Measurements from ENCODE around the gene MAN1C1. TPM values are rescaled to one million over a fixed set of nuclear protein-coding genes. Genes with fewer than 3 reads are reported as not detected.

MAN1C1 gene
- total RNA-seq, 1 donor from 2014 or later: 29.1 TPM

- no peak for DNase-seq (ENCODE audit: low spot score)
- Mint-ChIP-seq H3K27me3 (ENCODE audit: unreplicated experiment) (peaks cover 4% of the 10 kb centered on the region), H3K27ac (ENCODE audit: unreplicated experiment) (peak overlapping the region; percentile 61), H3K4me3 (ENCODE audit: unreplicated experiment) (no peak overlapping the region), H3K4me1 (ENCODE audit: unreplicated experiment) (peaks cover 60% of the 10 kb centered on the region), H3K36me3 (ENCODE audit: low read depth, unreplicated experiment) (peaks cover 3% of the 10 kb centered on the region), H3K9me3 (ENCODE audit: unreplicated experiment) (no peaks in the 10 kb centered on the region)
- no peak for TF ChIP-seq CTCF (IDR thresholded peaks at IDR 0.05; ENCODE audit: unreplicated experiment)
These were observed 89.8 kb downstream of the MAN1C1 start for GRCh38 chr1:25706146-25707089.

- H3K4me1 Mint-ChIP-seq (ENCODE audit: unreplicated experiment): peaks cover 58% of the 10 kb centered on the region
- peaks cover 4% of the 10 kb centered on the region for H3K27me3 Mint-ChIP-seq (ENCODE audit: unreplicated experiment)
- no peak overlapping the region for H3K4me3 Mint-ChIP-seq (ENCODE audit: unreplicated experiment)
- H3K36me3 Mint-ChIP-seq (ENCODE audit: low read depth, unreplicated experiment): peaks cover 3% of the 10 kb centered on the region
- TF ChIP-seq CTCF (IDR thresholded peaks at IDR 0.05; ENCODE audit: unreplicated experiment): no peak
- no peak for DNase-seq (ENCODE audit: low spot score)
- H3K9me3 Mint-ChIP-seq (ENCODE audit: unreplicated experiment): no peaks in the 10 kb centered on the region
- no peak overlapping the region for H3K27ac Mint-ChIP-seq (ENCODE audit: unreplicated experiment)
These were observed 90.9 kb downstream of the MAN1C1 start for GRCh38 chr1:25707280-25708016.

- Mint-ChIP-seq H3K27ac (ENCODE audit: unreplicated experiment) (no peak overlapping the region), H3K27me3 (ENCODE audit: unreplicated experiment) (no peaks in the 10 kb centered on the region), H3K4me3 (ENCODE audit: unreplicated experiment) (no peak overlapping the region), H3K4me1 (ENCODE audit: unreplicated experiment) (peaks cover 25% of the 10 kb centered on the region), H3K36me3 (ENCODE audit: low read depth, unreplicated experiment) (no peaks in the 10 kb centered on the region), H3K9me3 (ENCODE audit: unreplicated experiment) (no peaks in the 10 kb centered on the region)
- DNase-seq (ENCODE audit: low spot score): no peak
- no peak for TF ChIP-seq CTCF (IDR thresholded peaks at IDR 0.05; ENCODE audit: unreplicated experiment)
These were observed 94.2 kb downstream of the MAN1C1 start for GRCh38 chr1:25710583-25711347.

GRCh38 chr1:25711555-25712298 lies 95.1 kb downstream of the MAN1C1 start:
- TF ChIP-seq CTCF (IDR thresholded peaks at IDR 0.05; ENCODE audit: unreplicated experiment): no peak
- H3K27me3 Mint-ChIP-seq (ENCODE audit: unreplicated experiment): no peaks in the 10 kb centered on the region
- no peak overlapping the region for H3K4me3 Mint-ChIP-seq (ENCODE audit: unreplicated experiment)
- DNase-seq (ENCODE audit: low spot score): no peak
- no peaks in the 10 kb centered on the region for H3K36me3 Mint-ChIP-seq (ENCODE audit: low read depth, unreplicated experiment)
- peaks cover 18% of the 10 kb centered on the region for H3K4me1 Mint-ChIP-seq (ENCODE audit: unreplicated experiment)
- H3K27ac Mint-ChIP-seq (ENCODE audit: unreplicated experiment): no peak overlapping the region
- no peaks in the 10 kb centered on the region for H3K9me3 Mint-ChIP-seq (ENCODE audit: unreplicated experiment)

Measured in endothelial cell (in vitro differentiated cells).